Measurements from ENCODE around the gene BORCS5.

Gene BORCS5

DNA sequence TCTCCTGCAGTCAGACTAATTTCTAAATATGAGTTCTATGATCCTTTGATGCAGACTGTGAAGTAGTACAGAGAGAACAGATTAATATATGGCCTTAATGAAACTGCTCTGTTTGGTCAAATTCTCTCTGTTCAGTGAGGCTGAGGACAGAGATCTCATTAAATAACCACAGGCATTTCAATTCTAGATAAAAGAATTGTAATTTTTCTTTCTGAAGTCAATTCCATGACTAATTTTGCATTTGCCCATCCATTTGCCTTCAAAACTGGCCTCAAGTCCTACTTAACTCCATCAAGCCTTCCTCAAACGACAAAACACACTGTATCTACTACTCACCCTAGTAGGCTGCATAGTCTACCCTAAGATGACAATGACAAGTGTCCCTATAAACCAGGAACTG lies 138.7 kb downstream of the BORCS5 start:
- no peak for DNase-seq
- Histone ChIP-seq H3K9ac (ENCODE audit: low read length) (no peak overlapping the region), H3K36me3 (replicated peaks; ENCODE audit: insufficient read depth, low read length) (no peaks in the 10 kb centered on the region), H3K4me1 (ENCODE audit: low read length) (no peaks in the 10 kb centered on the region), H2AFZ (ENCODE audit: low read length) (no peak overlapping the region), H3K4me3 (ENCODE audit: low read length) (no peak overlapping the region), H3F3A (ENCODE audit: insufficient read depth, low read length) (no peaks in the 10 kb centered on the region), H4K20me1 (ENCODE audit: insufficient read depth, low read length) (no peaks in the 10 kb centered on the region), H3K27me3 (replicated peaks; ENCODE audit: insufficient read depth, low read length) (no peaks in the 10 kb centered on the region), H3K27ac (ENCODE audit: low read length) (no peak overlapping the region), H3K9me2 (replicated peaks; ENCODE audit: insufficient read depth, low read length) (no peaks in the 10 kb centered on the region), H3K4me2 (ENCODE audit: low read depth, low read length) (no peak overlapping the region), H3K9me3 (replicated peaks; ENCODE audit: insufficient read depth, low read length) (no peaks in the 10 kb centered on the region), H3K79me2 (ENCODE audit: low read length) (no peaks in the 10 kb centered on the region)
- TF ChIP-seq EZH2phosphoT487 (IDR thresholded peaks at IDR 0.05; ENCODE audit: low read length) (no peak), EZH2 (optimal IDR thresholded peaks at IDR 0.05; ENCODE audit: low read depth, low read length) (no peak)
- TF ChIP-seq, protein P1, sequence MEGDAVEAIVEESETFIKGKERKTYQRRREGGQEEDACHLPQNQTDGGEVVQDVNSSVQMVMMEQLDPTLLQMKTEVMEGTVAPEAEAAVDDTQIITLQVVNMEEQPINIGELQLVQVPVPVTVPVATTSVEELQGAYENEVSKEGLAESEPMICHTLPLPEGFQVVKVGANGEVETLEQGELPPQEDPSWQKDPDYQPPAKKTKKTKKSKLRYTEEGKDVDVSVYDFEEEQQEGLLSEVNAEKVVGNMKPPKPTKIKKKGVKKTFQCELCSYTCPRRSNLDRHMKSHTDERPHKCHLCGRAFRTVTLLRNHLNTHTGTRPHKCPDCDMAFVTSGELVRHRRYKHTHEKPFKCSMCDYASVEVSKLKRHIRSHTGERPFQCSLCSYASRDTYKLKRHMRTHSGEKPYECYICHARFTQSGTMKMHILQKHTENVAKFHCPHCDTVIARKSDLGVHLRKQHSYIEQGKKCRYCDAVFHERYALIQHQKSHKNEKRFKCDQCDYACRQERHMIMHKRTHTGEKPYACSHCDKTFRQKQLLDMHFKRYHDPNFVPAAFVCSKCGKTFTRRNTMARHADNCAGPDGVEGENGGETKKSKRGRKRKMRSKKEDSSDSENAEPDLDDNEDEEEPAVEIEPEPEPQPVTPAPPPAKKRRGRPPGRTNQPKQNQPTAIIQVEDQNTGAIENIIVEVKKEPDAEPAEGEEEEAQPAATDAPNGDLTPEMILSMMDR (IDR thresholded peaks at IDR 0.05; ENCODE audit: low read length): no peak

GRCh38 chr12:12498210-12498609 lies 141.3 kb downstream of the BORCS5 start:
- H3K4me1 ChIP-seq (ENCODE audit: low read length): no peaks in the 10 kb centered on the region
- no peaks in the 10 kb centered on the region for H3K79me2 ChIP-seq (ENCODE audit: low read length)
- no peaks in the 10 kb centered on the region for H3K36me3 ChIP-seq (replicated peaks; ENCODE audit: insufficient read depth, low read length)
- H4K20me1 ChIP-seq (ENCODE audit: insufficient read depth, low read length): no peaks in the 10 kb centered on the region
- H3K27me3 ChIP-seq (replicated peaks; ENCODE audit: insufficient read depth, low read length): no peaks in the 10 kb centered on the region
- DNase-seq: no peak
- H3K9ac ChIP-seq (ENCODE audit: low read length): no peak overlapping the region
- no peak overlapping the region for H3K4me2 ChIP-seq (ENCODE audit: low read depth, low read length)
- no peaks in the 10 kb centered on the region for H3F3A ChIP-seq (ENCODE audit: insufficient read depth, low read length)
- H3K9me3 ChIP-seq (replicated peaks; ENCODE audit: insufficient read depth, low read length): no peaks in the 10 kb centered on the region
- no peak overlapping the region for H3K27ac ChIP-seq (ENCODE audit: low read length)
- no peak overlapping the region for H2AFZ ChIP-seq (ENCODE audit: low read length)
- H3K9me2 ChIP-seq (replicated peaks; ENCODE audit: insufficient read depth, low read length): no peaks in the 10 kb centered on the region
- no peak for TF ChIP-seq EZH2 (optimal IDR thresholded peaks at IDR 0.05; ENCODE audit: low read depth, low read length)
- TF ChIP-seq, protein P1 (IDR thresholded peaks at IDR 0.05; ENCODE audit: low read length): no peak
- H3K4me3 ChIP-seq (ENCODE audit: low read length): no peak overlapping the region

GRCh38 chr12:12499909-12500604 lies 143.2 kb downstream of the BORCS5 start:
- no peaks in the 10 kb centered on the region for H3K36me3 ChIP-seq (replicated peaks; ENCODE audit: insufficient read depth, low read length)
- H3K9me3 ChIP-seq (replicated peaks; ENCODE audit: insufficient read depth, low read length): no peaks in the 10 kb centered on the region
- H3K9ac ChIP-seq (ENCODE audit: low read length): no peak overlapping the region
- H3K27ac ChIP-seq (ENCODE audit: low read length): no peak overlapping the region
- DNase-seq: no peak
- TF ChIP-seq EZH2phosphoT487 (IDR thresholded peaks at IDR 0.05; ENCODE audit: low read length) (no peak), EZH2 (optimal IDR thresholded peaks at IDR 0.05; ENCODE audit: low read depth, low read length) (no peak)
- TF ChIP-seq, protein P1 (IDR thresholded peaks at IDR 0.05; ENCODE audit: low read length): no peak
- H3K4me3 ChIP-seq (ENCODE audit: low read length): no peak overlapping the region
- H3K79me2 ChIP-seq (ENCODE audit: low read length): no peaks in the 10 kb centered on the region
- no peaks in the 10 kb centered on the region for H3K4me1 ChIP-seq (ENCODE audit: low read length)
- no peak overlapping the region for H3K4me2 ChIP-seq (ENCODE audit: low read depth, low read length)
- no peak overlapping the region for H2AFZ ChIP-seq (ENCODE audit: low read length)
- no peaks in the 10 kb centered on the region for H3F3A ChIP-seq (ENCODE audit: insufficient read depth, low read length)
- H4K20me1 ChIP-seq (ENCODE audit: insufficient read depth, low read length): no peaks in the 10 kb centered on the region
- no peaks in the 10 kb centered on the region for H3K27me3 ChIP-seq (replicated peaks; ENCODE audit: insufficient read depth, low read length)
- no peaks in the 10 kb centered on the region for H3K9me2 ChIP-seq (replicated peaks; ENCODE audit: insufficient read depth, low read length)
